H1 (cell line): ENCODE results near the gene PNPLA3. TPM values are rescaled to one million over a fixed set of nuclear protein-coding genes. Genes with fewer than 3 reads are reported as not detected.

ENCODE experiments used
- CTCF ChIA-PET: fragments of 300-600 bp; sonication (Branson Sonifier 250); formaldehyde crosslinking; loops from one replicate; lab custom pipeline; 2021; ENCODE audit not compliant: partially characterized antibody; lab: Charles Lee
- POLR2A ChIA-PET: fragments of 300-600 bp; sonication (Branson Sonifier 250); formaldehyde crosslinking; loops from one replicate; lab custom pipeline; 2021; ENCODE audit warnings: inconsistent platforms; ENCODE audit not compliant: partially characterized antibody; lab: Charles Lee
- DNase-seq, 2 experiments: peaks; one replicate each; pipeline versions ENCODE4 v3.0.0 to v3.0.0-alpha.2; 2010 to 2022; ENCODE audit warnings: low spot score in 2 of 2, low read depth in 1 of 2, mixed read lengths in 1 of 2
- FAIRE-seq: peaks from 2 replicates; lab custom pipeline; 2011; peaks lifted over from hg19 to GRCh38; lab: Jason Lieb, UNC
- H2AFZ ChIP-seq: 2 replicates; pipeline ENCODE4 v1.8.1; 2012; ENCODE audit warnings: low read length, inconsistent platforms
- H2AK5ac ChIP-seq: 2 replicates; pipeline ENCODE4 v1.6.1; 2013; ENCODE audit warnings: low read depth, low read length
- H2BK120ac ChIP-seq: replicated peaks from 2 replicates; pipeline ENCODE3; 2013; ENCODE audit warnings: low read depth, low read length, inconsistent platforms
- H2BK12ac ChIP-seq: 2 replicates; pipeline ENCODE4 v1.6.1; 2013; ENCODE audit warnings: low read depth, low read length
- H2BK15ac ChIP-seq: 2 replicates; pipeline ENCODE4 v1.6.1; 2013; ENCODE audit warnings: low read length
- H2BK20ac ChIP-seq: 2 replicates; pipeline ENCODE4 v1.6.1; 2013; ENCODE audit warnings: low read length
- H2BK5ac ChIP-seq: 2 replicates; pipeline ENCODE4 v1.6.1; 2013; ENCODE audit warnings: low read depth, low read length
- H3K14ac ChIP-seq: 2 replicates; pipeline ENCODE4 v1.6.1; 2013; ENCODE audit warnings: inconsistent platforms; ENCODE audit not compliant: insufficient read length
- H3K18ac ChIP-seq: 2 replicates; pipeline ENCODE4 v1.6.1; 2013; ENCODE audit warnings: low read length; ENCODE audit errors: extremely low read depth
- H3K23ac ChIP-seq: 2 replicates; pipeline ENCODE4 v1.6.1; 2013; ENCODE audit warnings: inconsistent platforms; ENCODE audit not compliant: insufficient read length
- H3K23me2 ChIP-seq: 2 replicates; pipeline ENCODE4 v1.6.1; 2013; ENCODE audit warnings: low read depth, low read length
- H3K27ac ChIP-seq: 2 replicates; pipeline ENCODE4 v1.6.1; 2011; ENCODE audit warnings: low read depth, low read length, inconsistent platforms
- H3K27me3 ChIP-seq, 4 experiments: replicated peaks in 1 of 4; 1 replicate in 1 of 4; 2 replicates in 3 of 4; pipeline versions ENCODE4 v1.6.1 to v1.8.1; 2011 to 2013; ENCODE audit warnings: low read length in 3 of 4, mild to moderate bottlenecking in 3 of 4, inconsistent platforms in 2 of 4, mixed read lengths in 2 of 4, moderate library complexity in 1 of 4; ENCODE audit not compliant: control insufficient read depth in 3 of 4, insufficient read depth in 3 of 4; ENCODE audit errors: extremely low read depth in 1 of 4
- H3K36me3 ChIP-seq, 4 experiments: 2 replicates each; pipeline versions ENCODE4 v1.6.1 to v1.8.1; 2011 to 2013; ENCODE audit warnings: mild to moderate bottlenecking in 4 of 4, low read length in 3 of 4, moderate library complexity in 2 of 4, control low read depth in 1 of 4, inconsistent platforms in 1 of 4; ENCODE audit not compliant: insufficient read depth in 4 of 4, control insufficient read depth in 2 of 4
- H3K4ac ChIP-seq: replicated peaks from 2 replicates; pipeline ENCODE3; 2013; ENCODE audit warnings: low read length, low read depth, mixed read lengths, inconsistent platforms; ENCODE audit not compliant: insufficient read length
- H3K4me1 ChIP-seq, 4 experiments: replicated peaks in 1 of 4; 1 replicate in 1 of 4; 2 replicates in 3 of 4; pipeline versions ENCODE4 v1.6.1 to v1.8.1; 2011 to 2013; ENCODE audit warnings: low read length in 3 of 4, inconsistent platforms in 2 of 4, mixed read lengths in 1 of 4; ENCODE audit not compliant: insufficient read depth in 4 of 4, control insufficient read depth in 3 of 4
- H3K4me2 ChIP-seq, 2 experiments: 2 replicates each; pipeline versions ENCODE4 v1.6.1 to v1.8.1; 2011 to 2013; ENCODE audit warnings: low read depth in 2 of 2, low read length in 2 of 2, control low read depth in 1 of 2, inconsistent platforms in 1 of 2, mild to moderate bottlenecking in 1 of 2; ENCODE audit not compliant: insufficient read depth in 1 of 2
- H3K4me3 ChIP-seq, 4 experiments: fragments of 200-600, 300-600 bp in 1 of 4; sonication (generic), shearing (Covaris generic), sonication (Bioruptor Twin) in 1 of 4; 2 replicates each; pipeline versions ENCODE4 v1.5.1 to v1.8.1; 2011 to 2016; ENCODE audit warnings: low read length in 4 of 4, low read depth in 3 of 4, control low read depth in 2 of 4, inconsistent platforms in 2 of 4, mild to moderate bottlenecking in 2 of 4, mixed read lengths in 1 of 4, moderate library complexity in 1 of 4; ENCODE audit not compliant: insufficient read depth in 2 of 4; ENCODE audit errors: extremely low read depth in 1 of 4
- H3K56ac ChIP-seq: replicated peaks from 2 replicates; pipeline ENCODE3; 2013; ENCODE audit warnings: low read depth, mild to moderate bottlenecking, mixed read lengths, low read length, inconsistent platforms; ENCODE audit not compliant: insufficient read length
- H3K79me1 ChIP-seq: 2 replicates; pipeline ENCODE4 v1.6.1; 2013; ENCODE audit warnings: low read depth, low read length, control low read depth
- H3K79me2 ChIP-seq, 2 experiments: 2 replicates each; pipeline versions ENCODE4 v1.6.1 to v1.8.1; 2012 to 2013; ENCODE audit warnings: low read length in 2 of 2, mild to moderate bottlenecking in 2 of 2, inconsistent platforms in 1 of 2; ENCODE audit not compliant: insufficient read depth in 2 of 2, control insufficient read depth in 1 of 2
- H3K9ac ChIP-seq, 4 experiments: replicated peaks in 1 of 4; 1 replicate in 1 of 4; 2 replicates in 3 of 4; pipeline versions ENCODE4 v1.6.1 to v1.8.1; 2011 to 2013; ENCODE audit warnings: low read depth in 3 of 4, low read length in 3 of 4, control low read depth in 2 of 4, mild to moderate bottlenecking in 2 of 4, moderate library complexity in 2 of 4, inconsistent platforms in 1 of 4; ENCODE audit errors: extremely low read depth in 1 of 4
- H3K9me3 ChIP-seq, 2 experiments: 2 replicates each; pipeline versions ENCODE4 v1.6.1 to v1.8.1; 2012 to 2013; ENCODE audit warnings: mild to moderate bottlenecking in 2 of 2, moderate library complexity in 2 of 2, control low read depth in 1 of 2, inconsistent platforms in 1 of 2, low read depth in 1 of 2, low read length in 1 of 2, mixed read lengths in 1 of 2; ENCODE audit not compliant: insufficient read depth in 2 of 2
- H4K20me1 ChIP-seq, 2 experiments: replicated peaks in 1 of 2; 2 replicates each; pipeline versions ENCODE3 to v1.8.1; 2011 to 2013; ENCODE audit warnings: inconsistent platforms in 2 of 2, low read length in 2 of 2, mild to moderate bottlenecking in 1 of 2; ENCODE audit not compliant: insufficient read depth in 2 of 2, control insufficient read depth in 1 of 2
- H4K5ac ChIP-seq: 2 replicates; pipeline ENCODE4 v1.6.1; 2013; ENCODE audit warnings: low read length, low read depth, mixed read lengths, inconsistent platforms; ENCODE audit not compliant: insufficient read length
- H4K8ac ChIP-seq: 2 replicates; pipeline ENCODE4 v1.8.0; 2013; ENCODE audit warnings: mild to moderate bottlenecking, moderate library complexity, low read length, inconsistent platforms; ENCODE audit not compliant: insufficient read depth; ENCODE audit errors: extremely low read depth
- H4K91ac ChIP-seq: replicated peaks from 2 replicates; pipeline ENCODE3; 2013; ENCODE audit warnings: low read length, mixed read lengths, inconsistent platforms; ENCODE audit not compliant: insufficient read length
- BACH1 ChIP-seq: IDR thresholded peaks from 2 replicates; pipeline ENCODE4 v1.6.1; 2012; ENCODE audit warnings: low read length, improper control_type of control experiment
- CEBPB ChIP-seq: IDR thresholded peaks from 2 replicates; pipeline ENCODE4 v1.6.1; 2012; ENCODE audit warnings: low read depth, low read length
- EP300 ChIP-seq, 2 experiments: IDR thresholded peaks; 1 replicate in 1 of 2; 2 replicates in 1 of 2; pipeline ENCODE4 v1.6.1; 2011 to 2012; ENCODE audit warnings: low read depth in 2 of 2, low read length in 2 of 2, mild to moderate bottlenecking in 2 of 2, borderline replicate concordance in 1 of 2, inconsistent platforms in 1 of 2, moderate library complexity in 1 of 2
- FOSL1 ChIP-seq: IDR thresholded peaks from 2 replicates; pipeline ENCODE4 v1.6.1; 2011; ENCODE audit warnings: mild to moderate bottlenecking, low read depth, low read length, moderate library complexity; ENCODE audit not compliant: insufficient read depth
- JUN ChIP-seq: IDR thresholded peaks from 2 replicates; pipeline ENCODE4 v1.6.1; 2011; ENCODE audit warnings: low read depth, mild to moderate bottlenecking, improper control_type of control experiment, low read length
- KDM5A ChIP-seq: fragments of 200-600 bp; IDR thresholded peaks from 2 replicates; pipeline ENCODE4 v1.7.1; 2012; ENCODE audit warnings: mild to moderate bottlenecking, low read length, inconsistent platforms, mixed read lengths
- MAFK ChIP-seq: IDR thresholded peaks from 2 replicates; pipeline ENCODE4 v1.6.1; 2012; ENCODE audit warnings: low read depth, mild to moderate bottlenecking, improper control_type of control experiment, low read length
- RBBP5 ChIP-seq: IDR thresholded peaks from 2 replicates; pipeline ENCODE4 v1.7.1; 2012; ENCODE audit warnings: low read depth, mild to moderate bottlenecking, inconsistent platforms, low read length, moderate library complexity, borderline replicate concordance
- RNF2 ChIP-seq: fragments of 200-900, 300-1000 bp; sonication (generic); IDR thresholded peaks from 2 replicates; pipeline ENCODE4 v1.7.1; 2016; ENCODE audit warnings: borderline replicate concordance, low read depth, mild to moderate bottlenecking, antibody characterized with exemption, low read length; ENCODE audit not compliant: poor library complexity, severe bottlenecking; ENCODE audit errors: missing control alignments
- SP2 ChIP-seq: IDR thresholded peaks from 2 replicates; pipeline ENCODE4 v1.6.1; 2012; ENCODE audit warnings: mild to moderate bottlenecking, low read length, inconsistent platforms
- SP4 ChIP-seq: IDR thresholded peaks from 2 replicates; pipeline ENCODE4 v1.6.1; 2012; ENCODE audit warnings: low read length, inconsistent platforms
- TAF1 ChIP-seq: IDR thresholded peaks from 2 replicates; pipeline ENCODE4 v1.6.1; 2011; ENCODE audit warnings: mild to moderate bottlenecking, low read depth, low read length
- TAF7 ChIP-seq: optimal IDR thresholded peaks from 2 replicates; pipeline ENCODE3; 2011; ENCODE audit warnings: low read depth, mild to moderate bottlenecking, inconsistent platforms, low read length, moderate library complexity, borderline replicate concordance
- WGBS, 2 experiments: shearing (Covaris generic) in 1 of 2; methylation state at CpG; one replicate each; pipeline versions ENCODE4 v1.1.6 to v1.1.7; 2013 to 2015; ENCODE audit warnings: low lambda C conversion rate in 2 of 2, mixed read lengths in 2 of 2, inconsistent platforms in 1 of 2, low coverage in 1 of 2, missing lambda C conversion rate in 1 of 2; ENCODE audit not compliant: insufficient replicate concordance in 2 of 2, insufficient coverage in 1 of 2, insufficient read length in 1 of 2; ENCODE audit errors: extremely low coverage in 1 of 2, missing lambda C conversion rate in 1 of 2; 5-methylcytosine and 5-hydroxymethylcytosine counted together
- polyA plus RNA-seq, 7 experiments: library from polyadenylated mRNA; depleted of rRNA in 3 of 7; stranded (reverse) in 5 of 7; unstranded in 2 of 7; fragments of >200 nt in 5 of 7; fragments of 200-250 nt in 2 of 7; gene quantifications; 1 replicate in 5 of 7; 2 replicates in 1 of 7; 4 replicates in 1 of 7; pipeline versions ENCODE4 v1.2.1 to v1.2.3, GENCODE V29; 2011 to 2013; ENCODE audit warnings: missing spikeins in 2 of 7, mixed read lengths in 2 of 7
- total RNA-seq: library from RNA; stranded (reverse); fragmentation: NEBNext Ultra II Directional; extraction: Animal tissue kit (Norgen Biotek cat#: 25700); gene quantifications from 2 replicates; pipeline ENCODE4 v1.2.1, GENCODE V29; 2021
- TF ChIP-seq, protein P1 (sequence below): IDR thresholded peaks from 2 replicates; pipeline ENCODE4 v1.6.1; 2011; ENCODE audit warnings: low read depth, mild to moderate bottlenecking, low read length; ENCODE audit not compliant: insufficient read depth

Gene PNPLA3
- total and polyA plus RNA-seq, 2 of the 8 experiments (the other 6 are each of a cell fraction or from before 2014, with no cell fraction given): 17.5 to 23.4 TPM

- Histone ChIP-seq H3K79me1 (no peaks in the 10 kb centered on the region), H2BK5ac (no peak overlapping the region), H3K4ac (no peak overlapping the region), H3K27ac (no peak overlapping the region), H3K9ac (no peak overlapping the region; a peak in 1 of 7 replicates), H2AFZ (no peak overlapping the region), H3K18ac (no peak overlapping the region), H2AK5ac (no peak overlapping the region), H3K36me3 (peaks cover 7 to 61% (median 26%) of the 10 kb centered on the region in 4 experiments), H3K4me1 (no peaks in the 10 kb centered on the region), H2BK12ac (no peak overlapping the region), H3K4me2 (no peak overlapping the region), H3K79me2 (no peaks in the 10 kb centered on the region), H3K14ac (no peak overlapping the region), H2BK15ac (no peak overlapping the region), H3K27me3 (no peaks in the 10 kb centered on the region), H2BK120ac (no peak overlapping the region), H4K5ac (no peak overlapping the region), H4K8ac (no peak overlapping the region), H3K56ac (no peak overlapping the region), H4K20me1 (peaks cover 0 to 5% of the 10 kb centered on the region in 2 experiments), H3K4me3 (no peak overlapping the region), H3K9me3 (no peaks in the 10 kb centered on the region), H2BK20ac (no peak overlapping the region), H3K23ac (no peak overlapping the region), H3K23me2 (peaks cover 3% of the 10 kb centered on the region; the same call in 1 of the 2 replicates), H4K91ac (no peak overlapping the region)
- ChIA-PET CTCF (interaction anchor here (1.5 kb wide), 1 partner anchor 13 kb away, joined by 6 read pairs; no protein-coding TSS in a partner anchor), POLR2A (no interaction called here)
- FAIRE-seq (no peak), DNase-seq (no peak)
- WGBS, 2 experiments: 85% methylated on average over 7 of the region's 7 CpGs; no CpG with 5 or more reads in 1 of the 2 experiments
- no peak for TF ChIP-seq KDM5A
- no peak for TF ChIP-seq JUN
- no peak for TF ChIP-seq RNF2
- TF ChIP-seq TAF7: no peak
- TF ChIP-seq FOSL1: no peak
- no peak for TF ChIP-seq CEBPB
- no peak for TF ChIP-seq EP300 (IDR thresholded peaks at IDR 0.05; ENCODE audit: borderline replicate concordance in 1 of 2, low read depth in 2 of 2, low read length in 2 of 2)
- TF ChIP-seq SP2: no peak
- TF ChIP-seq, protein P1, sequence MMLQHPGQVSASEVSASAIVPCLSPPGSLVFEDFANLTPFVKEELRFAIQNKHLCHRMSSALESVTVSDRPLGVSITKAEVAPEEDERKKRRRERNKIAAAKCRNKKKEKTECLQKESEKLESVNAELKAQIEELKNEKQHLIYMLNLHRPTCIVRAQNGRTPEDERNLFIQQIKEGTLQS: no peak
- no peak for TF ChIP-seq TAF1
- no peak for TF ChIP-seq RBBP5
- TF ChIP-seq MAFK: no peak
- TF ChIP-seq BACH1: no peak
- TF ChIP-seq SP4: no peak
These were observed 57.0 kb downstream of the PNPLA3 start for GRCh38 chr22:43980579-43980978.
